Measurements from ENCODE around the gene FAM210A. TPM values are rescaled to one million over a fixed set of nuclear protein-coding genes. Genes with fewer than 3 reads are reported as not detected.

FAM210A gene
- total RNA-seq, 1 donor from 2014 or later: 15.1 TPM

- Histone ChIP-seq H3F3A (ENCODE audit: low read depth) (peaks cover 13% of the 10 kb centered on the region), H4K20me1 (ENCODE audit: low read depth) (peaks cover 5% of the 10 kb centered on the region), H3K27me3 (no peaks in the 10 kb centered on the region), H3K9me3 (ENCODE audit: low read depth) (no peaks in the 10 kb centered on the region), H3K4me1 (peaks cover 12% of the 10 kb centered on the region), H2AFZ (replicated peaks) (no peak overlapping the region), H3K36me3 (no peaks in the 10 kb centered on the region), H3K9ac (no peak overlapping the region), H3K27ac (no peak overlapping the region), H3K4me2 (no peak overlapping the region), H3K79me2 (ENCODE audit: low read depth) (no peaks in the 10 kb centered on the region), H3K4me3 (no peak overlapping the region)
- Mint-ChIP-seq H3K36me3 (no peaks in the 10 kb centered on the region), H3K27ac (peak overlapping the region; percentile 20), H3K27me3 (ENCODE audit: insufficient read depth, low read depth) (no peaks in the 10 kb centered on the region), H3K4me1 (peaks cover 38% of the 10 kb centered on the region), H3K4me3 (no peak overlapping the region), H3K9me3 (no peaks in the 10 kb centered on the region)
- no peak for TF ChIP-seq EZH2 (IDR thresholded peaks at IDR 0.05)
- no peak for TF ChIP-seq EZH2phosphoT487 (IDR thresholded peaks at IDR 0.05)
- TF ChIP-seq CTCF (IDR thresholded peaks at IDR 0.05): no peak
- no peak for DNase-seq (ENCODE audit: low spot score)
These were observed 100.4 kb downstream of the FAM210A start for GRCh38 chr18:13625843-13626543.

- Histone ChIP-seq H3K4me2 (no peak overlapping the region), H3K27ac (no peak overlapping the region), H3K4me1 (peaks cover 12% of the 10 kb centered on the region), H3K9me3 (ENCODE audit: low read depth) (no peaks in the 10 kb centered on the region), H3K27me3 (no peaks in the 10 kb centered on the region), H3K9ac (no peak overlapping the region), H3K36me3 (no peaks in the 10 kb centered on the region), H3F3A (ENCODE audit: low read depth) (peaks cover 13% of the 10 kb centered on the region), H3K4me3 (no peak overlapping the region), H4K20me1 (ENCODE audit: low read depth) (peaks cover 5% of the 10 kb centered on the region), H2AFZ (replicated peaks) (no peak overlapping the region), H3K79me2 (ENCODE audit: low read depth) (no peaks in the 10 kb centered on the region)
- Mint-ChIP-seq H3K27ac (peak overlapping the region; percentile 33), H3K27me3 (ENCODE audit: insufficient read depth, low read depth) (peaks cover 2% of the 10 kb centered on the region), H3K9me3 (peaks cover 2% of the 10 kb centered on the region), H3K4me3 (no peak overlapping the region), H3K4me1 (peaks cover 44% of the 10 kb centered on the region), H3K36me3 (no peaks in the 10 kb centered on the region)
- TF ChIP-seq EZH2 (IDR thresholded peaks at IDR 0.05) (no peak), CTCF (IDR thresholded peaks at IDR 0.05) (no peak), EZH2phosphoT487 (IDR thresholded peaks at IDR 0.05) (no peak)
- no peak for DNase-seq (ENCODE audit: low spot score)
These were observed 101.0 kb downstream of the FAM210A start for GRCh38 chr18:13625355-13625754.

GRCh38 chr18:13624563-13625237 is 101.7 kb downstream of the FAM210A start:
- Histone ChIP-seq H3K4me1 (peaks cover 12% of the 10 kb centered on the region), H3K9me3 (ENCODE audit: low read depth) (no peaks in the 10 kb centered on the region), H3K79me2 (ENCODE audit: low read depth) (no peaks in the 10 kb centered on the region), H3K27ac (no peak overlapping the region), H3K27me3 (no peaks in the 10 kb centered on the region), H3K4me2 (no peak overlapping the region), H3K36me3 (no peaks in the 10 kb centered on the region), H4K20me1 (ENCODE audit: low read depth) (peaks cover 5% of the 10 kb centered on the region), H3K4me3 (no peak overlapping the region), H3F3A (ENCODE audit: low read depth) (peaks cover 13% of the 10 kb centered on the region), H3K9ac (no peak overlapping the region), H2AFZ (replicated peaks) (no peak overlapping the region)
- peaks cover 2% of the 10 kb centered on the region for H3K27me3 Mint-ChIP-seq (ENCODE audit: insufficient read depth, low read depth)
- peaks cover 44% of the 10 kb centered on the region for H3K4me1 Mint-ChIP-seq
- H3K9me3 Mint-ChIP-seq: peaks cover 2% of the 10 kb centered on the region
- DNase-seq (ENCODE audit: low spot score): no peak
- peak overlapping the region; percentile 33 for H3K27ac Mint-ChIP-seq
- no peak overlapping the region for H3K4me3 Mint-ChIP-seq
- H3K36me3 Mint-ChIP-seq: no peaks in the 10 kb centered on the region
- TF ChIP-seq EZH2phosphoT487 (IDR thresholded peaks at IDR 0.05) (no peak), EZH2 (IDR thresholded peaks at IDR 0.05) (no peak), CTCF (IDR thresholded peaks at IDR 0.05) (no peak)
